ENCODE measurements around the gene GRK5. TPM values are rescaled to one million over a fixed set of nuclear protein-coding genes. Genes with fewer than 3 reads are reported as not detected.
A peak's percentile ranks its signal among the peaks of the same experiment; 100 is the strongest.

The GRK5 gene
- total RNA-seq, 4 donors from 2014 or later: 43.5 to 61.7 (median 48.9) TPM

DNA sequence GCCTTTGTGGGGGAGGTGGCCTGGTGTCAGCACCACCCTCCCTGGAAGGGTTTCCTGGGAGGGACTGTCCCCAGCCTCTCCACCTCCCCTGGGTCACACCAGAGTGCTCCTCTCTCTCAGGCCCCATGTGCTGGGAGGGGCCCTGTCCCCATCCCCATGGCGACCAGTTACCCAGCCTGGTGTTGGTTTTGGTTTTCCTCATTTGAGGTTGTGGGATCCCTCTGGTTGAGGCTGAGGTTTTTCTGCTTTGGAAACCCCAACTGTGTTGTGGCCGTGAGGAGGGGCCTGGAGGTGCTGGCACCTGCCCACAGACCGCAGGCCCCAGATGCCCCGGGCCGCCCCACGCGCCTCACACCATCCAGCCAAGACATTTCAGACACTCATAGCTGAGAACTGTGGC, 106.3 kb downstream of the GRK5 start:
- no peak for DNase-seq (ENCODE audit: low spot score in 2 of 2)
- TF ChIP-seq EP300 (IDR thresholded peaks at IDR 0.05) (no peak), POLR2A (IDR thresholded peaks at IDR 0.05) (no peak)
- TF ChIP-seq, protein P1, sequence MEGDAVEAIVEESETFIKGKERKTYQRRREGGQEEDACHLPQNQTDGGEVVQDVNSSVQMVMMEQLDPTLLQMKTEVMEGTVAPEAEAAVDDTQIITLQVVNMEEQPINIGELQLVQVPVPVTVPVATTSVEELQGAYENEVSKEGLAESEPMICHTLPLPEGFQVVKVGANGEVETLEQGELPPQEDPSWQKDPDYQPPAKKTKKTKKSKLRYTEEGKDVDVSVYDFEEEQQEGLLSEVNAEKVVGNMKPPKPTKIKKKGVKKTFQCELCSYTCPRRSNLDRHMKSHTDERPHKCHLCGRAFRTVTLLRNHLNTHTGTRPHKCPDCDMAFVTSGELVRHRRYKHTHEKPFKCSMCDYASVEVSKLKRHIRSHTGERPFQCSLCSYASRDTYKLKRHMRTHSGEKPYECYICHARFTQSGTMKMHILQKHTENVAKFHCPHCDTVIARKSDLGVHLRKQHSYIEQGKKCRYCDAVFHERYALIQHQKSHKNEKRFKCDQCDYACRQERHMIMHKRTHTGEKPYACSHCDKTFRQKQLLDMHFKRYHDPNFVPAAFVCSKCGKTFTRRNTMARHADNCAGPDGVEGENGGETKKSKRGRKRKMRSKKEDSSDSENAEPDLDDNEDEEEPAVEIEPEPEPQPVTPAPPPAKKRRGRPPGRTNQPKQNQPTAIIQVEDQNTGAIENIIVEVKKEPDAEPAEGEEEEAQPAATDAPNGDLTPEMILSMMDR (IDR thresholded peaks at IDR 0.05): no peak
- Histone ChIP-seq H3K4me1 (peaks cover 0 to 81% (median 24%) of the 10 kb centered on the region in 4 donors), H3K27ac (peak overlapping the region in 2 of 4 donors; percentile 36 to 75), H3K27me3 (no peaks in the 10 kb centered on the region), H3K4me3 (no peak overlapping the region), H3K9me3 (no peaks in the 10 kb centered on the region), H3K36me3 (no peaks in the 10 kb centered on the region)
- 81 to 93% methylated on average over 6 to 7 of the region's 7 CpGs for WGBS, 2 donors

DNA sequence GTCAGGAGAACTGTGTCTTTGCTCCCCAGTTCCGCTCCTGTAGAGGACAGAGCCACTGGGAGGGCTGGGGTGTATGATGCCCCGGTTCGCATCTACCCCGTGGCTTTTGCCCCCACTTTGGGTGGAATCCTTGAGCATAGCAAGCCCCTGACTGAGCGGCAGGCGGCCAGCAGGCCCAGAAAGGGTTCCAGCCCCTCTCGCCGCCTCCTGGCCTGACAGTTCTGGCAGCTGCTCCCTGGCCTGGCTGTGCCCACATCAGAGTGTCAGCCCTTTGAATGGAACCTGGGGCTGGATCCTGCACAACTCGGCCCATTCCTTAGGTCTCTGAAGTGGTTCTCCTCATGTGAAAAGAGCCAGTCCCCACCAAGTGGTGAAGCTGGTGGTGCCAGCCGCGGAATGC, 106.7 kb downstream of the GRK5 start:
- TF ChIP-seq POLR2A (IDR thresholded peaks at IDR 0.05) (no peak), EP300 (IDR thresholded peaks at IDR 0.05) (no peak)
- TF ChIP-seq, protein P1 (IDR thresholded peaks at IDR 0.05): no peak
- peaks cover 0 to 81% (median 22%) of the 10 kb centered on the region in 4 donors for H3K4me1 ChIP-seq

DNA sequence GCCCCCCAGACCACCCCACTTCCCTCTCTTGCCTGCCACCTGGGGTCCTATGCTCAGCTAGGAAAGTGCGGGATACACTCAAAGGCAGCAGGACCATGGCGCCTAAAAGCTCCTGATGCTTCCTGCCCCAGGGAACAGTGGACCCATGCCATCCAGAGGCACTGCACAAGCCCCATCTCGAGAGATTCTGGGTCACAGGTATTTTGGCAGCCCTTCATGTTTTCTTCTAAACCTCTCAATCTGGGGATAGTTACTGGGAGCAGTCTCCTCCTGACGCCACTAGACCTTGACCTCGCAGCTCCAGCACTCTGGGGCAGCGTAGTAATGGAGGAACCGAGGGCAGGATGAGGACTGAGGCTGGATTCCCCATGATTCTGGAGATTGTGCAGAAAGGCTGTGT, 107.1 kb downstream of the GRK5 start:
- Histone ChIP-seq H3K36me3 (no peaks in the 10 kb centered on the region), H3K27me3 (no peaks in the 10 kb centered on the region), H3K4me1 (peaks cover 0 to 81% (median 21%) of the 10 kb centered on the region in 4 donors), H3K27ac (peak overlapping the region in 3 of 4 donors; percentile 52 to 78 (median 75)), H3K4me3 (no peak overlapping the region), H3K9me3 (no peaks in the 10 kb centered on the region)
- WGBS, 2 donors: 96% methylated on average over 7 of the region's 7 CpGs
- no peak for DNase-seq (ENCODE audit: low spot score in 2 of 2)
- TF ChIP-seq POLR2A (IDR thresholded peaks at IDR 0.05): no peak
- no peak for TF ChIP-seq EP300 (IDR thresholded peaks at IDR 0.05)
- TF ChIP-seq, protein P1 (IDR thresholded peaks at IDR 0.05): no peak

More for the DNA sequence above, 106.7 kb downstream of the GRK5 start:
- Histone ChIP-seq H3K27me3 (no peaks in the 10 kb centered on the region), H3K9me3 (no peaks in the 10 kb centered on the region), H3K4me3 (no peak overlapping the region), H3K36me3 (no peaks in the 10 kb centered on the region), H3K27ac (peak overlapping the region in 2 of 4 donors; percentile 36 to 75)
- WGBS, 2 donors: 91 to 97% methylated on average over 8 to 9 of the region's 11 CpGs
- DNase-seq (ENCODE audit: low spot score in 2 of 2): no peak

DNA sequence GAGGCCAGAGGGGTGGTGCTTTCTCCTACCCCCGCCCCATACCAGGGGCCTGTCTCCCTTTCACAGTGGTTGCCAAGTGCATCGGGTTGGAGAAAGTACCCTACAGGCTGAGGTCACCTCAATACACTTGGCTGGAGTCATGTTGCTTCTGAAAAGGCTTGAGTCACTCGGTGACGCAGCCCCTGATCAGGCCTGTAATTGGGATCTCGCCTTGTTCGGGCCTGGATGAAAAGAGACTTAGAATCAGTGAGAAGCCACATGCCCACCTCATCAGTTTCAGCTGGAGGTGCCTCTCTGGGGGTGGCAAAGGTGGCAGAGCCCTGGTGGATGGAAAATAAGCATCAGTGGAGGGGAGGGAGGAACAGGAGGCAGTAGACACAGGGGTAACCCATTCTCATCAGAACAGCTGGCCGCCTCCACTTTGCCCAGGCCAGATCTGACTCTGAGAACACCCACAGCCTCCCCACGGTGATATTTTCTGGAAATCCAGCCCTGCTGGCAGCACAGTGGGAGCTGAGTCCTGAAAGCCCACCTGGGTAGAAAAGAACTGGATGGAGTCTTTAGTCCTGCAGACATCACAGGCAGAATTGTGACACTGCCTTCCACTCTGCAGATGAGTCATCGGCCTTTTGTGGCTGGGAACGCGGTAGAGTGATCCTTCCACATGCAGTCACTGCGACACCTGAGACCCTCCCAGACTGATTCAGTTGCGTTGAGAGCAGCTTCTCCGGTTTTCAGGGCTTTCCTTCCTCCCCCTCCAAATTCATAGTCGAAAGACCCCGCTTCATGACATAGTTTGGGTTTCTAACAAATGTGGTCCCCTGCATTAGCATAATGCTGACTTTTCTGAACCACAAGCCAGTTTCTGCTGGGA, 108.0 kb downstream of the GRK5 start:
- Histone ChIP-seq H3K9me3 (no peaks in the 10 kb centered on the region), H3K4me3 (no peak overlapping the region), H3K27me3 (no peaks in the 10 kb centered on the region), H3K27ac (peak overlapping the region; percentile 52 to 78 (median 64)), H3K36me3 (no peaks in the 10 kb centered on the region), H3K4me1 (peaks cover 0 to 74% (median 18%) of the 10 kb centered on the region in 4 donors)
- DNase-seq (ENCODE audit: low spot score in 2 of 2): peak; percentile 50 to 66
- TF ChIP-seq, protein P1 (IDR thresholded peaks at IDR 0.05): no peak
- TF ChIP-seq POLR2A (IDR thresholded peaks at IDR 0.05) (no peak), EP300 (IDR thresholded peaks at IDR 0.05) (no peak)
- 68 to 71% methylated on average over 16 of the region's 16 CpGs for WGBS, 2 donors

DNA sequence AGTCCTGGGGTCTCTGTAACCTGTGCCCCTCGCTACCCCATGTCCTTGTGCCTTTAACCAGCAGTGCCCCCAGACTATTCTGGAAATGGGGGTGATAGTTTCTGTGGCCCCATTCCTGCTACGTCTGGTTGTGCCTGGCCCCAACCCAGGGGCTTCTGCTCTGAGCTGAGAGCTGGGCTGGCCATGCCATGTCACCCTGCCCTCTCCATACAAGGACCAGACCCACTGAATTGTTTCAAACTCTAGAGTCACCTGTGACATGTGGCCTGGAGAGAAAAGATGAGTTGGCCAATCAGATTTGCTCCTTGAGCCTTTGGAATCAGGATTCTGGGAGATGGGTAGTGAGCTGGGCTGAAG, 108.6 kb downstream of the GRK5 start:
- TF ChIP-seq, protein P1 (IDR thresholded peaks at IDR 0.05): no peak
- Histone ChIP-seq H3K4me1 (peaks cover 0 to 72% (median 15%) of the 10 kb centered on the region in 4 donors), H3K27me3 (no peaks in the 10 kb centered on the region), H3K4me3 (no peak overlapping the region), H3K27ac (peak overlapping the region in 3 of 4 donors; percentile 52 to 78 (median 75)), H3K36me3 (no peaks in the 10 kb centered on the region), H3K9me3 (no peaks in the 10 kb centered on the region)
- DNase-seq (ENCODE audit: low spot score in 2 of 2): no peak
- WGBS, 2 donors: 90 to 100% methylated on average over 2 of the region's 2 CpGs

Measured in tibial nerve (tissue), 4 donors.